Germinal center (tissue), 1 donor: ENCODE results near the gene HELZ.
A peak's percentile ranks its signal among the peaks of the same experiment; 100 is the strongest.
"Not testable (repeated sequence)": the region's sequence is repeated elsewhere in the genome, so short reads cannot be mapped to it uniquely, and the experiment has no call there.

ENCODE experiments used
- DNase-seq: peaks from one replicate; pipeline ENCODE4 v3.0.0; 2012; ENCODE audit warnings: mixed read lengths, low spot score

HELZ gene

DNA sequence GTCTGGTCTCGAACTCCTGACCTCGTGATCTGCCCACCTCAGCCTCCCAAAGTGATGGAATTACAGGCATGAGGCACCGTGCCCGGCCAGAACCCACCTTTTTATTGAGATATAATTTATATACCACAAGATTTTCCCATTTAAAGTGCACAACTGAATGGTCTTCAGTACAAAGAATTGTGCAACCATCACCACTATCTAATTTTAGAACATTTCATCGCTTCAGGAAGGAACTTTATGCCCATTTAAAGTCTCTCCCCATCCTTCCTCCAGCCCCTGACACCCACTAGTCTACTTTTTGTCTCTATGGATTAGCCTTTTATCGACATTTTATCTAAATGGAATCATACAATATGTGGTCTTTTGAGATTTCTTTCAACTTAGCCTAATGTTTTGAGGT is 25.4 kb upstream of the HELZ start:
- DNase-seq, result no peak

GRCh38 chr17:67266496-67266895 is 21.5 kb upstream of the HELZ start:
- DNase-seq, result no peak

GRCh38 chr17:67265436-67266019 is 20.5 kb upstream of the HELZ start:
- no peak for DNase-seq

DNA sequence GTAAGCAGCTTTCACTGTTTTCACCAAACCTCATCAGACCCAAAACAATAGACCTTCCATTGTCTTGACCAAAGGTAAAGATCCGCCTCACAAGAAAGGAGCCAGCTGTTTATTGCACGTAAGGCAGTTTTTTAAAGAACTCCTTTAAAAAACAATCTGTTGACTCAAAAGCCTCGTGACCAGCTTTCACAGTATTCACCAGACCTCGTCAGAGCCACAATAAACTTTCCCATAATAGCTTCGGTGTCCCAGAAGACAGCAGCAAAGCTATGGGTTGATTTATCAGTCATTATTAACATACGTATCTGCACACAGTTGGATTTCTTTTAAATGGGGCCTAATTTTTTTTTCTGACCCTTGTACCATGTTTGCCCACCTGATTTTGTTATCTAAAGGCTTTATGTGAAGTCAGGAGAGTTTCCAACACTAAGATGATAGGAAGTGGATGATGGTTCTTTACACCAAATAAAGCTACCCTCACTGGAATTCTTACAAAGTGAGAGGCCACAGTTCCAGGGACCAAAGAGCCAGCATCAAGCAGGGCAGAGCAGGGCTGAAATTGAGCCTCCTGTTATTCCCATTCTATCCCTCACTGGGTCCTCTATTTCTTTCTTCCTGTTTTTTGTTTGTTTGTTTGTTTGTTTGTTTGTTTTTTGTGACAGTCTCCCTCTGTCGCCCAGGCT is 17.6 kb upstream of the HELZ start:
- DNase-seq, result no peak

DNA sequence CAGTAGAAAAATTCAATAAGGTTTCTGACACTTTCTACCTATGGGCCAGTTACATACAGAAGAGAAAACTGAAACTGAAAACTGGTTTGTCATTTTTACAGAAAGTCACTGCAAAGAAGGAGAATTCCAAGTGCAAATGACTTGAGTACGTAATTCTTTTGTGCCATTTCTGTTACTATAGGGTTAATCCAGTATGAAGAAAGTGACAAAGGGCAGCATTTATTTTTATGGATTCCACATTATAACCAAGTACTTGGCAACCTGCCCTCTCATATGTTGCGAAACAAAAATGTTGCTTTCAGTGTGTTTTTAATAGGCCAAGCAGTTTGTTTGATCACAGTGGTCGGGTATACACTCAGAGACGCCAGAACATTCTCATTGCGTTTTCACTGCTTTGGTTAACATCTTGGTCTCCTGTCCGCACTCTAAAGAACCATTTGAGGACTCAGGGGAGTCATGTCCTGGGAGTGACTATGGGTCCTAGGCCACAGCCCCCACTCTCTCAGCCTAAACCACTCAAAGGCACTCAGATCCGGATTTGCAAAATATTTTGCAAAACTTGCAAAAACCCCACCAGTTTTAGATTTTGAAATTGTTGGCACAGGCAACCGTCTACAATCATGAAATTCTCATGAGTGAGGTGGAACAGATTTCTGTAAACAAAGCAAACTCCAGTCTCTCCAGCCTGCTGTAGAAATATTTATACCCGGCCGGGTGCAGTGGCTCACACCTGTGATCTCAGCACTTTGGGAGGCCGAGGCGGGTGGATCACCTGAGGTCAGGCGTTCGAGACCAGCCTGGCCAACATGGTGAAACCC is 15.4 kb upstream of the HELZ start:
- DNase-seq, result no peak

- no peak for DNase-seq
Observed at GRCh38 chr17:67258821-67259468, 13.9 kb upstream of the HELZ start.

- no peak for DNase-seq
Observed at GRCh38 chr17:67256075-67256732, 11.2 kb upstream of the HELZ start.

DNA sequence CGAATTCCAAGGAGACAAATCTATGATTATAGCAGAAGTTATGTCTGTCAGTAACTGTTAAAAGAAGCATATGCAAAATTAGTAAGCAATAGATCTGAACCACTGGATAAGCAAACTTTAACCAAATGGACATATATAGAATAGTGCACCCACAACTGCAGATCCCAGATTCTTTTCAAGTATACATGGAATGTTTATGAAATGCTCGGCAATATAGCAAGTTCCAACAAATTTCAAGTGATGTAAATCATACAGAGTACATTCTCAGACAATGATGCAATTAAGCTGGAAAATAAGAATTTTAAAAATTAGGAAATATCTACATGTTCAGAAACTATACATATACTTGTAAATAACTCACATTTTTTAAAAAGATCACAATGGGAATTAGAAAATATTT is 8.4 kb upstream of the HELZ start:
- no peak for DNase-seq

DNA sequence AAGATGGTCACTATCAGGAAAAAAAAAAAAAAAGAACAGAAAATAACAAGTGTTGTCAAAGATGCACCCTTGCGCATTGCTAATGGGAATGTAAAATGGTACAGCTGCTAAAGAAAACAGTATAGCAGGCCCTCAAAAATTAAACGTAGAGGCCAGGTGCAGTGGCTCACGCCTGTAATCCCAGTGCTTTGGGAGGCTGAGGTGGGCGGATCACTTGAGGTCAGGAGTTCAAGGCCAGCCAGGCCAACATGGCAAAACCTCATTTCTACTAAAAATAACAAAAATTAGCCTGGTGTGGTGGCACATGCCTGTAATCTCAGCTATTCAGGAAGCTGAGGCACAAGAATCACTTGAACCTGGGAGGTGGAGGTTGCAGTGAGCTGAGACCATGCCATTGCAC is 6.6 kb upstream of the HELZ start:
- DNase-seq, result not testable (repeated sequence)

DNA sequence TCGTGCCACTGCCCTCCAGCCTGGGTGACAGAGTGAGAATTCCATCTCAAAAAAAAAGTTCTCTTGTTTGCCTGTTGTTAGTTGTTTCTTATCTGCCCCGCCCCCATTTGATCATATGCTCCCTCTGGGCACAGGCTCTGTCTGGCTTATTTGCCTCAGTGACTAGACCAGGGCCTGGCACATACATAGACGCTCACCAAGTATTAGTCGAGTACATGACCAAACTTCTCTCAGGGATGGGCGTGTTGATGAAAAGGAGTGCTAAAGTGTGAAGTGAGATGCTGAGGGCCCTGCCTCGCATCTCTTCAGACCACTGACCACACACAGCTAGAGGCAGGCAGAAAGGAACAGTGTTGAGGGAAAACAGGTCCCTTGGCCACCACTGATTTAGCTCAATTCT is 3.3 kb upstream of the HELZ start:
- no peak for DNase-seq

DNA sequence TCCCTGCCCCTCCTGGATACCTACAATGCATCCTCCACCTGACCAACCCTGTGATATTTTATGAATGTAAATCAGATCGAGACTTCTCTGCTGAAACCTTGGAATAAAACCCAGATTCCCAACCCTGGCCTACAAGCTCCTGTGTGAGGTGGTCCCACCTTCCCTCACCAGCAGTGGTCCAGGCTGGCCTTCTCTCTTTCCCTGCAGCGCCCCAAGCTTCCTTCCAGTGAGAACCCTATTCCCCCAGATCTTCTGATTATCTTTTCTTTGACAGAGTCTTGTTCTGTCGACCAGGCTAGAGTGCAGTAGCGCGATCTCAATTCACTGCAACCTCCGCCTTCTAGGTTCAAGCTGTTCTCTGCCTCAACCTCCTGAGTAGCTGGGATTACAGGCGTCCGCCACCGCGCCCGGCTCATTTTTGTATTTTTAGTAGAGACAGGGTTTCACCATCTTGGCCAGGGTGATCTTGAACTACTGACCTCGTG is 2.5 kb upstream of the HELZ start:
- no peak for DNase-seq

DNA sequence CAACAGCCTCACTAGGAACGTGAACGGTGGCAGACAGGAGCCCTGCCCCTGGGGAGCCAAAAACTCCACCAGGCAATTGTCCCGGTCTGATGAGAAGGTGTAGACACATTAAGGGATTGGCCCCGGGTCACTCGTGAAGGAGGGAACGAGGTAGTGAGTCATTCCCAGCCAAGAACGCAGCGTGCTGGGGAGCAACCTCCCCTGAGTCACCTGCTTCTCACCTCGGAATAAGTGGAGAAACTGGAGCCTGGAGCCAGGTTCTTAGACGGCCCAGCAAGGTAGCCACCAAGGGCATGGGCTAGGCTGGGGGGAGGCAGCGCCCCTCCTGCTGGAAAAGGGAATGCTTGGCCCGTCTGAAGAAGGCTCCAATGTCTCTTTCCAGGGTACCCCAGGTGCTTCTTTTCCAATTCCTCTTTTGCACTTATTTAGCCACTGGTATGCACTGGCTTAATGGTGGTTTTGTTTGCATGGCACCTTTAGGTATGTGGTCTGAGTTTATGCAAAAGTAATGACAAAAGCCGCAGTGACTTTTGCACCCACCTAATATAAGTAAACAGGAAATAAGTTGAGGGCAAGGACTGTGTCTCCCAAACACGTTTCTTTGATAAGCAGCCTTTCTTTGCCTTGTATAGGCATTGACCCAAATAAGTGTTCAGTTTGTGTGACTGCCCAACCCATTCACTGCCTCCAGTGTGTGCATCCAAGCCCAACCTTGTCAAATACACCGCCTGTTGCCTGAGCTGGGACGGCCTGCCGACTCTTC is 1.8 kb upstream of the HELZ start:
- peak; percentile 30 for DNase-seq

GRCh38 chr17:67246403-67246652 is 1.3 kb upstream of the HELZ start:
- peak; percentile 16 for DNase-seq

GRCh38 chr17:67245694-67246402 is 852 bp upstream of the HELZ start:
- peak; percentile 51 for DNase-seq

DNA sequence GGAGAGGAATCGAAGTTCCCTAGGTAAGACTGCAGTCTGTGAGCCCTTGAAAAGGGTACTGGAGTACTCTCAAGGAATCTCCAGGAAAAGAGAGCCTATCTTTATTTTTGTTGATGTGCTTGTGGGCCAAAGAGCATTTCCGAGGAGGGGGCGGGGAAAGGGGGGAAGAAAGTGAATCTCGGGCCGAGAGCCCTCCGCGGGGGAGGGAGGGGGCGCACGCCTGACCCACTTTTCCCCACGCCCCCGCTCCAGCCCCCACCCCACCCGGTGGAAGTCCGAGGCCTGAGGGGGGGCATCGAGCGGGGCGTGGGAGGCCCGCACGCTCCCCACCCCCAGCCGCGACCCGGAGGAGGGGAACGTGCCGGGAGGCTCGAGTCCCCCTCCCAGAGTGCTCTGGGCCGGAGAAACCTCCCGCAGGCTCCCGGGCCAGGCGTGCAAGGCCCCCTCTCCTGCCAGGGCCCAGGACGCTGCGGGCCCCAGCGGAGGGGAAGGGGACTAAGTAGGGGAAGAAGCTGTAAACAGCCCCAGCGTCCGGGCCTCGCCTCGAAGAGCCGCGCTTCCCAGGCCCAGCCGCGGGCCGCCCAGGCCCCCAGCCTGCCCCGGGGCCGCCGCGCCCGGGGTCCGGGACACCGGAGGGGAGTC is 444 bp downstream of the HELZ start:
- DNase-seq, result no peak

DNA sequence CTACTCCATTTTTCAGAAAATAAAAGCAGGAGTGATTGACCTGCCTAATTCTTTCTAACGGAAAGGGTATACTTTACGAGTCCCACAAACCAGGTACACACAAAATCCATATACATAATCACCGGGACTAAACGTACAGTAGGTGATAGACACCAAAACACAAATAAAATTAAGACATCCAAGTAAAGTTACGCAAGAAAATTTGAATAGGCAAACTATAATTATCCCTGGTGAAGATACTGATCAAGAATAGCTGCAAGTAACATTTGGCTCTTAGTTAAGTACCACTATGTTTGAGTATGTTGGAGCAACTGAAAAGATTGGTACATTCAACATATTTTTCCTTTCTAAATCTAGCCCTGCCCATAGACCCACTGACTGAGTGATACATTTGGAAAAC is 1.7 kb downstream of the HELZ start:
- DNase-seq, result no peak

DNA sequence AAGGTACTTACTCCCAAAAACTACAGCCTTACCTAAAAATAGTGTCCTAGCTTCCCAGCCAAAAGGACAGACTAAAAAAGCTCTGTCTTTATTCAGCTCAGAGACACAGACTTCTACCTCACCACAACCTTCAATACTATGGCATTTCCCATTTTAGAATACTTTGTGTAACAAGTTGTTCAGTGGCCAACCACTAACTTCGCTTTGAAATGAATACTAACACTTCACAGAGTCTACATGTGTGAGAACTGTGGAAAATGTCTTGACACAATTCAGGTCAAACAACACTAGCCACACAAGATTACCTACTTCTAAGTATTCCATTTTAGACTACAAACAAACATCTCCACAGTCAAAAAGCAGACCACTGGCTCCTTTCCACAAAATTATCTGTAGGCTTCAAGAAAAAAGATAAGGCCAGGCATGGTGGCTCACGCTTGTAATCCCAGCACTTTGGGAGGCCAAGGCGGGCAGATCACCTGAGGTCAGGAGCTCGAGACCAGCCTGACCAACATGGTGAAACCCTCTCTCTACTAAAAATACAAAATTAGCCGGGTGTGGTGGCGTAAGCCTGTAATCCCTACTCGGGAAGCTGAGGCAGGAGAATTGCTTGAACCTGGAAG is 3.2 kb downstream of the HELZ start:
- no peak for DNase-seq

- no peak for DNase-seq
Observed at GRCh38 chr17:67239597-67239996, 5.4 kb downstream of the HELZ start.

DNA sequence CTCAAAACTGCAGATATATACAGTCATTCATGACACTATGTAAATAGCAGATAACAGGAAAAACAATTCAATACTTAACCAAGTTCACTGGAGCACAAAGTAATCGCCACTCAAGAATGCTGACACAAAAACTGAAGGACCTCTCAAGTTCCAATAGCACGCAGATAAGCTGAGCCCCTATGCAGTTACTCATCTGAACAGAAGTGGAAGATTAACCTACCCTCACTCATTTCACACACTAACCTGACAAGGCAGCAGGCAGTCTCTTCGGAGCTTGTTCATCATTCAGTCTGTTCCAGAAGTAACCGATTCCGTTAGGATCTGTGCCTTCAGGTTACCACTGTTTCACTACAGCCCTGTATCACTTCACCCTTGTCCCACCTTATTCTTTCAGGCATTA is 6.0 kb downstream of the HELZ start:
- DNase-seq, result no peak

DNA sequence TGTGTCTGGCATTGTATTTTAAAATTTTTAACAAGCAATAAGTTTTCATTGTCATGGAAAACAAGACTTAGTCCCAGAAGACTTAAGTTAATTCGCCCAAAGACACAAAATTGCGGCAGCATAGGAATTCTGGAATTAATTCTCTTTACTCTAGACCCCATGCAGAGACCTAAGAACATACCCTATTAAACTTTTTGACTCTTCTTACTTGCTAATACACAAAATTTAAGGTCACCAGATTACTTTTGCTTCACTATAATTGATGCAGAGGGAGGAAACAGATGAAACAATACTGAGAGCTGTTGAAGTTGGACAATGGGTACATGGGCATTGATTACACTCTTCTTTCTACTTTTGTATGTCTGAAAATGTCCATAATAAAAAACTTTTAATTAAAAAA is 12.6 kb downstream of the HELZ start:
- no peak for DNase-seq
